Activated T-cell treated with anti-CD3 and anti-CD28 coated beads, Interleukin-2, amount 50 U/mL, for 72 hours (primary cell): ENCODE results near the gene LMTK3. TPM values are rescaled to one million over a fixed set of nuclear protein-coding genes. Genes with fewer than 3 reads are reported as not detected.
A peak's percentile ranks its signal among the peaks of the same experiment; 100 is the strongest.
"Not testable (repeated sequence)": the region's sequence is repeated elsewhere in the genome, so short reads cannot be mapped to it uniquely, and the experiment has no call there.

Experiments used
- ATAC-seq, 2 donors: fragments of 150-1000 bp; cut with Tn5 transposase; replicated peaks in 1 of 2; 2 replicates each; pipeline ENCODE4 v1.10.0; 2021; ENCODE audit warnings: moderate library complexity in 2 of 2, mild to moderate bottlenecking in 1 of 2
- DNase-seq, 2 donors: peaks; one replicate each; pipeline ENCODE4 v3.0.0; 2021 to 2022; ENCODE audit warnings: mixed read lengths in 1 of 2
- H3K27ac Mint-ChIP-seq: one replicate; pipeline ENCODE4 v1.8.0; 2022; ENCODE audit warnings: mild to moderate bottlenecking, moderate library complexity, mixed read lengths
- H3K27me3 Mint-ChIP-seq: one replicate; pipeline ENCODE4 v1.8.0; 2022; ENCODE audit warnings: low read depth, mixed read lengths
- H3K36me3 Mint-ChIP-seq, 2 donors: one replicate each; pipeline ENCODE4 v1.8.0; 2022; ENCODE audit warnings: mixed read lengths in 2 of 2, mild to moderate bottlenecking in 1 of 2; ENCODE audit not compliant: insufficient read depth in 2 of 2
- H3K4me1 Mint-ChIP-seq: one replicate; pipeline ENCODE4 v1.8.0; 2022; ENCODE audit warnings: low read depth, mixed read lengths
- H3K4me3 Mint-ChIP-seq, 2 donors: one replicate each; pipeline ENCODE4 v1.8.0; 2022; ENCODE audit warnings: mild to moderate bottlenecking in 2 of 2, mixed read lengths in 2 of 2, moderate library complexity in 2 of 2
- H3K9me3 Mint-ChIP-seq, 2 donors: one replicate each; pipeline ENCODE4 v1.8.0; 2022; ENCODE audit warnings: mixed read lengths in 2 of 2
- total RNA-seq, 2 donors: library from RNA; stranded (reverse); gene quantifications; one replicate each; pipeline ENCODE4 v1.2.3, GENCODE V29; 2022

LMTK3 gene
- total RNA-seq, 2 donors from 2014 or later, result 6.0 to 6.6 TPM

DNA sequence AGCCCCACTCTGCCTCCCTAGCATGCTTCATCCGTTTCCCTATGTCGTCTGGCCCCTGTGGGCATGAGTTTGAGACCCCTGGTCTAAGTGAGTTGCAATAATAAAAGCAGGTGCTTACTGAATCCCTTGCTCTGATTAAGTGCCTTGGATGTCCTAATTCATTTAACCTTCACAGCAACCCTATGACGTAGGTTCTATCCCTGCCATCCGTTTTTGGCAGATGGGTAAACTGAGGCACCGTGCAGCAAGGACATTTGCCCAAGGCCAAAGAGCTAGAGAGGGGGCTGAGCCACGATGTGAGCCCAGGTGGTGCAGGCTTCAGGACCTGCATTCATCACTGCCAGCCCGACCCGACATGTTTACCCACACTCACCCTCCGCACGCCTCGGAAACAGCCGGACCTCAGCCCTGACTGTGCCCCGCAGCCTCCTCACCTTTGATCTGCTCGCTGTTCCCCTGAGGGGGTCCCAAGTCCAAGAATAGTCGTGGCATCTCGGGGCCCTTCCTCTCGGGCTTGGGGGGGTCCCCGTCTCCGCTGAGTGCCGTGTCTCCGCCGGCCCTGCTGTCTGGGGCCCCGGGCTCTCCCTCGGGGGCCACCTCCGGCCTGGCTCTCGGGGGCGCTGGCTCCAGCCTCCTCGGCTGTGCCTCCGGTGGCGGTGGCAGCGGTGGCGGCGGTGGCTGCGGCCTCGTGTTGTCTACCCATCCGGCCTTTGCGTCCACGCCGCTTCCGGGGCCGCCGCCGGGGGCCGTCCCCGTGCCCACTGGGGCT lies 14.5 kb downstream of the LMTK3 start:
- Mint-ChIP-seq H3K27me3 (peaks cover 44% of the 10 kb centered on the region), H3K9me3 (no peaks in the 10 kb centered on the region), H3K27ac (no peak overlapping the region), H3K4me3 (peak overlapping the region in 1 of 2 donors; percentile 46), H3K4me1 (peaks cover 17% of the 10 kb centered on the region), H3K36me3 (peaks cover 2 to 3% of the 10 kb centered on the region in 2 donors)
- ATAC-seq, result no peak
- DNase-seq, result no peak

DNA sequence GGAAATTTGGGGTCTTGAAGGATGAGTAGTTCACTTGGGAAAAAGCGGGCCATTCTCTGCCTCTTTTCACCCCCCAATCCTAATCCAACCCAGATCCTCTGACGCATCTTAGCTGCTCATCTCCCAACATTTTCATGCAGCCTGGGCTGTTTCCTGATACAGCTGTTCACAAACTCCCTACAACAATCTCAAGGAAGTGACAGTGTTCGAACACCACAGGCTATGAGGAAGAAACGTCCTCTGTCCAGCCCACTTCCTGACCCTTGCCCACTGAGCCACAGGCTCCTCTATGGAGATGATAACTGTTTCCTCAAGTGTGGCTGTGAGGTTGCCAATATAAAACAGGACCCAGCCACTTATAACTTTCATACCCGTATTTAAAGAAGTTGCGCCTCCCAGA lies 16.2 kb downstream of the LMTK3 start:
- H3K27me3 Mint-ChIP-seq, result peaks cover 58% of the 10 kb centered on the region
- H3K36me3 Mint-ChIP-seq, result peaks cover 0 to 3% of the 10 kb centered on the region in 2 donors
- H3K4me1 Mint-ChIP-seq, result peaks cover 25% of the 10 kb centered on the region
- DNase-seq, result no peak
- H3K9me3 Mint-ChIP-seq, result no peaks in the 10 kb centered on the region
- H3K4me3 Mint-ChIP-seq, result peak overlapping the region in 1 of 2 donors; percentile 6
- H3K27ac Mint-ChIP-seq, result no peak overlapping the region
- ATAC-seq, result no peak

- Mint-ChIP-seq H3K27me3 (peaks cover 60% of the 10 kb centered on the region), H3K9me3 (no peaks in the 10 kb centered on the region), H3K4me1 (peaks cover 34% of the 10 kb centered on the region), H3K27ac (peak overlapping the region; percentile 57), H3K4me3 (peak overlapping the region; percentile 80 to 84), H3K36me3 (peaks cover 0 to 3% of the 10 kb centered on the region in 2 donors)
- no peak for DNase-seq
- peak; percentile 23 to 26 for ATAC-seq
Observed at GRCh38 chr19:48493718-48494401, 17.8 kb downstream of the LMTK3 start.

- Mint-ChIP-seq H3K4me1 (peaks cover 34% of the 10 kb centered on the region), H3K36me3 (peaks cover 0 to 3% of the 10 kb centered on the region in 2 donors), H3K27me3 (peaks cover 60% of the 10 kb centered on the region), H3K9me3 (no peaks in the 10 kb centered on the region), H3K27ac (no peak overlapping the region), H3K4me3 (peak overlapping the region; percentile 73 to 84)
- ATAC-seq (peak; percentile 81), DNase-seq (peak; percentile 90 to 91)
Observed at GRCh38 chr19:48492925-48493717, 18.5 kb downstream of the LMTK3 start.

DNA sequence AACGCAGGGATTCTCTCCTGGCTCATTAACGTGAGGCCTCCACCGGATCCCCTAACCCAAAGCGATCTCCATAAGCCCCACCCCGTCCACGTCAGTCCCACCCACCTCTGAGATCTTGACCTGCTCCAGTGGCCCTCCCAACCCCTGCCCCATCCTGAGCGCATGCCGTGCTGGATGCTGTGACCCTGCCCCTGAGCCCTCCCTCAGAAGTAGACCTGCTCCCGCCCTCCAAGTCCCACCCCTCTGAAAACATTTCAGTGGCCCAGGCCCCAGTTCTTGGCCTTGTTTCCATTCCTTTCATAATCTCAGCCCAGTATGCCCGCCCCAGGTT lies 19.9 kb downstream of the LMTK3 start:
- Mint-ChIP-seq H3K9me3 (no peaks in the 10 kb centered on the region), H3K36me3 (peaks cover 0 to 3% of the 10 kb centered on the region in 2 donors), H3K27me3 (peaks cover 56% of the 10 kb centered on the region), H3K27ac (no peak overlapping the region), H3K4me3 (peak overlapping the region; percentile 65 to 84), H3K4me1 (peaks cover 34% of the 10 kb centered on the region)
- ATAC-seq (no peak), DNase-seq (no peak)

DNA sequence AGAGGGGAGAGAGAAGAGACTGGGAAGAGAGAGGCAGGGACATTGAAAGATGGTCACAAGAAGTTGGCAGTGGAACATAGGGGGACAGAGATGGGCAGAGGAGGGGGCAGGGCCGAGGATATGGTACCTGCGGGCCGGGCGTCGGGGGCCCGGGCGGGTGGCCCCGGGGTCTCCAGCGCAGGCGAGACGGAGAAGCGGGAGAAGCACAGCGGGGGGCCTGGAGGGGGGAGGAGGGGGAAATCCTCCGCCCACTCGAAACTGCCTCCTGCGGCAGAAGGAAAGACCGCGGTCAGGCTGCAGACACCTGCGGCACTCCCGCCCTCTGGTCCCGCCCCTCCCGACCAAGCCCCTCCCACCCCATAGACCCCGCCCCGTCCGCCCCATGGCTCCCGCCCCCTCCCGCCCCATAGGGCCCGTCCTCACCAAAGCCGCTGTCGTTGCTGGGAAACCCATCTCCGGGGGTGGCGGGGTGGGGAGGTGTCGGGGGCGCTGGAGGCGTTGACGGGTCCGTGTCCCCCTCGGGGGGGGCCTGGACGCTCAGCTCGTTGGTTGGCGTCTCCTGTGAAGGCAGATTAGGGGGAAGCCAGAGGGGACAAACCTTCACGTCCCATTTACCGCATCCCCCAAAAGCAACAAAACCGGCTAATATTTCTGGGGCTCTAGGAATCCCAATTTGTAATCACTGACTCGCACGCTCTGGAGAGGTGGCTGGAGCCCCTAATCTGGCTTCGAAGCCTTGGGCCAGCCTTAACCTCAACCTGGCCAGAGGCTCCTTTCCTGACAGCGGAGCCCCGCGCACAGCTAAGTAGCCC lies 20.4 kb downstream of the LMTK3 start:
- no peaks in the 10 kb centered on the region for H3K9me3 Mint-ChIP-seq
- no peak for ATAC-seq
- peaks cover 34% of the 10 kb centered on the region for H3K4me1 Mint-ChIP-seq
- H3K27ac Mint-ChIP-seq, result no peak overlapping the region
- H3K27me3 Mint-ChIP-seq, result peaks cover 50% of the 10 kb centered on the region
- peak; percentile 52 to 54 for DNase-seq
- peaks cover 0 to 3% of the 10 kb centered on the region in 2 donors for H3K36me3 Mint-ChIP-seq
- H3K4me3 Mint-ChIP-seq, result peak overlapping the region; percentile 72 to 76

DNA sequence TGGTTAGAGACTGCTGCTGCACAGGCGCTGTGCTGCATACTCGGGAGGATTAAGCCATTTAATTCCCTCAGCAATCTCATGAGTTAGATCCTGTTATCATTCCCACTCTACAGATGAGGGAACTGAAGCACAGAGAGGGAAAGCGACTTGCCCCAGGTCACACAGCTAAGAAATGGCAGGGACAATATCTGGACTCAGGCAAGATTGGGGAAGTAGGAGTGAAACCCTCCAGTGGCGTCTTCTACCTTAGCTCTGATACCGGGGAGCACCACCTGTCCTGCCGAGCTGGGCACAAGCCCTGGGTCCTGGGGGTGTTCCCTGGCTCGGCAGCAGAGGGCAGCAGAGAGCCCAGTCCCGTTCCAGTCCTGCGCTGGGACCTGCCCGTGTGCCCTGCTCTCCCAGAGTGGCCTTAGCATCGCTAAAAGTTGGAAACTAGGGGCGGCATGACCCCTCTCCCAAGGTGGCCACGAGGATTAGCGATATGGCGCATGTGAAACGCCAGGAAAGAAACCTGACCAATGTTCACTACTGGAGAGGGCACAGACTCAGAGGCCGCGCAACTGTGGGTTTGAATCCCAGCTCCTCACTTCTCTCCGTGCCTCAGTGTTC lies 21.9 kb downstream of the LMTK3 start:
- peaks cover 34% of the 10 kb centered on the region for H3K4me1 Mint-ChIP-seq
- H3K4me3 Mint-ChIP-seq, result peak overlapping the region in 1 of 2 donors; percentile 31
- ATAC-seq (peak; percentile 21 to 23), DNase-seq (peak; percentile 85 to 90)
- H3K9me3 Mint-ChIP-seq, result no peaks in the 10 kb centered on the region
- H3K27ac Mint-ChIP-seq, result no peak overlapping the region
- peaks cover 0 to 3% of the 10 kb centered on the region in 2 donors for H3K36me3 Mint-ChIP-seq
- peaks cover 36% of the 10 kb centered on the region for H3K27me3 Mint-ChIP-seq

DNA sequence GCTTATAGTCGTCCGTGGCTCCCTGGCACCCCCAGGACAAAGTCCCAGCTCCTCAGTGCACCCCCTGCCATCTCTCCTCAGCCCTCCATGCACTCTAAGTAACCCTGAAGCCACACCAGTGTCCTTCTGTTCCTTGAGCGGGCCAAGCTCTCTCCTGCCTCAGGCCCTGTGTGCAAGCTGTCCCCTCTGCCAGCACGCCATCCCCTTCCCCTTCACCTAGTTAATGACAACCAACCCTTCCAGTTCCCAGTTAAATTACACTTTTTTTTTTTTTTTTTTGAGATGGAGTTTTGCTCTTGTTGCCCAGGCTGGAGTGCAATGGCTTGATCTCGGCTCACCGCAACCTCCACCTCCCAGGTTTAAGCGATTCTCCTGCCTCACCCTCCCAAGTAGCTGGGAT lies 23.2 kb downstream of the LMTK3 start:
- not testable (repeated sequence) for ATAC-seq, H3K27ac Mint-ChIP-seq, H3K4me3 Mint-ChIP-seq, DNase-seq, H3K9me3 Mint-ChIP-seq, H3K36me3 Mint-ChIP-seq
- peaks cover 34% of the 10 kb centered on the region for H3K4me1 Mint-ChIP-seq
- H3K27me3 Mint-ChIP-seq, result peaks cover 29% of the 10 kb centered on the region

DNA sequence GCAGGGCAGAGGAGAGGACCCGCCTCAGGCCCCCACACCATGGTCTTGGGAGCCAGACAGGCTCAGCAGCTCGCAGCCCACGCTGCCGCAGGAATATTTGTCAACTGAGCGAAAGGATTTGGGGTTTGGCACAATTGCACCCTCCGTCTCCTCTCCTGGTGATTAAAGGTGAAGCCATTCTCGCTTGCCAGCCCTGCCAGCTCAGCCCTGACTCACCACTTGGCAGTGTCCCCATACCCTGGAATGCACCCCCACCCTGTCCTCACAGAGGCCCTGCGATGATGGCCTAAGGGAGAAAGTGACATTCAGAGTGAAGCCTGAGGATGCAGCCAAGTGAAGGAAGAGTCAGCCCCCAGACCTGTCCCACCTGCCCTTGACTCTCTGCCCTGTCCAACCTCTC lies 23.7 kb downstream of the LMTK3 start:
- Mint-ChIP-seq H3K36me3 (peaks cover 0 to 3% of the 10 kb centered on the region in 2 donors), H3K4me1 (peaks cover 32% of the 10 kb centered on the region), H3K4me3 (no peak overlapping the region), H3K27ac (no peak overlapping the region), H3K27me3 (peaks cover 29% of the 10 kb centered on the region), H3K9me3 (no peaks in the 10 kb centered on the region)
- ATAC-seq (no peak), DNase-seq (no peak)

DNA sequence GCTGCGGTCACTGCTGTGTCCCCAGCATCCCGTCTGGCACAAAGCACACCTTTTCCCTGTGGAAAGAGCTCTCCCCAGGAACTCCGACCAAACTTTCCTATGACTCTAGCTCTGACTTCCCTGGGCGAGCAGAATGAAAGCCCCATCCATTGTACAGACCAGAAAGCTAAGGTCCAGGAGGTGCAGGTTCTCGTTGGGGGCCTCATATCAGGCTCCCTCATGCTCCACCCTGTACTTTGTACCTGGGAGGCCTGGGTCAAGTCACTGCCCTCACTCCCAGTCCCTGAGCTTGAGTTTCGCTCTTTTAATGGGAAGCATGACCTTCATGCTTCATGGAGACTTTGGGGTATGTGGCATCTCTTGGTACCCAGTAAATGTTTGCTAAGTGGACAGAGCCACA lies 24.1 kb downstream of the LMTK3 start:
- H3K27ac Mint-ChIP-seq, result no peak overlapping the region
- no peak overlapping the region for H3K4me3 Mint-ChIP-seq

GRCh38 chr19:48486706-48487105 lies 24.9 kb downstream of the LMTK3 start:
- H3K4me3 Mint-ChIP-seq, H3K27ac Mint-ChIP-seq, H3K36me3 Mint-ChIP-seq, ATAC-seq, H3K9me3 Mint-ChIP-seq, DNase-seq: not testable (repeated sequence)
- H3K27me3 Mint-ChIP-seq, result peaks cover 17% of the 10 kb centered on the region
- peaks cover 22% of the 10 kb centered on the region for H3K4me1 Mint-ChIP-seq

More for the DNA sequence above, 24.1 kb downstream of the LMTK3 start:
- peaks cover 25% of the 10 kb centered on the region for H3K27me3 Mint-ChIP-seq
- H3K4me1 Mint-ChIP-seq, result peaks cover 28% of the 10 kb centered on the region
- DNase-seq (no peak), ATAC-seq (no peak)
- H3K9me3 Mint-ChIP-seq, result no peaks in the 10 kb centered on the region
- H3K36me3 Mint-ChIP-seq, result peaks cover 0 to 2% of the 10 kb centered on the region in 2 donors

- no peak for DNase-seq
- ATAC-seq, result no peak
- H3K27ac Mint-ChIP-seq, result no peak overlapping the region
- peaks cover 4% of the 10 kb centered on the region for H3K27me3 Mint-ChIP-seq
- no peaks in the 10 kb centered on the region for H3K9me3 Mint-ChIP-seq
- peaks cover 24% of the 10 kb centered on the region for H3K4me1 Mint-ChIP-seq
- H3K4me3 Mint-ChIP-seq, result no peak overlapping the region
- no peaks in the 10 kb centered on the region for H3K36me3 Mint-ChIP-seq
Observed at GRCh38 chr19:48484931-48485612, 26.6 kb downstream of the LMTK3 start.
